DMS 273 treated with DMSO at 0.1 percent for 48 hours (cell line): ENCODE results near the gene KIF19.
"Not testable (repeated sequence)": the region's sequence is repeated elsewhere in the genome, so short reads cannot be mapped to it uniquely, and the experiment has no call there.

Source experiments
- DNase-seq: peaks from one replicate; lab custom pipeline; 2025; lab: John Stamatoyannopoulos, UW

The KIF19 gene

DNA sequence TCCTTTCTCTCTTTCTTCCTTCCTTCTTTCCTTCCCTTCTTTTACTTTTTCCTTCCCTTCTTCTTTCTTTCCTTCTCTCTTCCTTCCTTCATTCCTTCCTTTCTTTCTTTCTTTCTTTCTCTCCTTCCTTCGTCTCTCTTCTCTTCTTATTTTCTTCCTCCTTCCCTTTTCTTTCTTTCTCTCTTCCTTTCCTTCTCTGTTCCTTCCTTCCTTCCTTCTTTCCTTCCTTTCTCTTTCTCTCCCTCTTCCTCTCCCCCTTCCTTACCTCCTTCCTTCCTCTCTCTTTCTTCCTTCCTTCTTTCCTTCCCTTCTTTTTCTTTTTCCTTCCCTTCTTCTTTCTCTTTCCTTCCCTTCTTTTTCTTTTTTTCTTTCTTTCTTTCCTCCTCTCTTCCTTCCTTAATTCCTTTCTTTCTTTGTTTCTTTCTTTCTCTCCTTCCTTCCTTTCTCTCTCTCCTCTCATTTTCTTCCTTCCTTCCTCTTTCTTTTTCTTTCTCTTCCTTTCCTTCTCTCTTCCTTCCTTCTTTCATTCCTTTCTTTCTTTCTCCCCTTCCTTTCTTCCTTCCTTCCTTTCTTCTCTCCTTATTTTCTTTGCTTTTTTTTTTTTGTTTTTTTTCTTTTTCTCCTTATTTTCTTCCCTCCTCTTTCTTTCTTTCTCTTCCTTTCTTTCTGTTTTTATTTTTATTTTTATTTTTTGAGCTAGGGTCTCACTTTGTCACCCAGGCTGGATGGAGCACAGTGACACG lies 64.1 kb downstream of the KIF19 start:
- DNase-seq, result no peak

- no peak for DNase-seq
Measured at GRCh38 chr17:74390680-74391653, 64.9 kb downstream of the KIF19 start.

DNA sequence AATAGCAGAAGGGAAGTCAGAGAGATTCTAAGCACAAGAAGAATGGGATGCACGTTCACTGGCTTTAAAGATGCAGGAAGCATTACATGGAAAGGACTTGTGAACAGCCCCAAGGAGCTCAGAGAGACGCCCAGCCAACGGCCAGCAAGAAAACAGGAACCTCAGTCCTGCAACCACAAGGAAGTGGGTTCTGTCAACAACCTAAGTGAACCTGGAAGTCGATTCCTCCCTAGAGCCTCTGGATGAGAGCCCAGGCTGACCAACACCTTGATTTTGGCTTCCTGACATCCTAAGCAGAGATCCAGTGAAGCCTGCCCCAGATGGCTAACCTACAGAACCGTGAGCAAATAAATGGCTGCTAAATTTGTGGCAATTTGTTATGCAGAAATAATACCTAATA lies 65.7 kb downstream of the KIF19 start:
- DNase-seq, result no peak

DNA sequence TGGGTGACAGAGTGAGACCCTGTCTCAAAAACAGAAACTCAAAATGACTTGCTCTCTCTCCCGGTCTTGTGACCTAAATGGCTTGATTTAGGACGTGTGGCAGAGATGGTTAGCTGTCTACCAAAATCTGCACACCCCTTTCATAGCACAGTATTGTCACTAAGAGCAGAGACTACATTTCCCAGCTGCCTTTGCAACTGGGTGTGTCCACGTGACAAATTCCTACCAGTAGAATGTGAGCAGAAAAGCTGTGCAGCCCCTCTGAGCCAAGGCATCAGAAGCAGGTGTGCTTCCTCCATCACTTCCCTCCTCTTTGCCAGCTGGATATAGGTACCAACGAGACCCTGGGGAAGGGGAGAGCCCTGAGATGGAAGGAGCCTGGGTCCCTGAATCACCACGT lies 66.8 kb downstream of the KIF19 start:
- DNase-seq, result no peak

GRCh38 chr17:74393346-74393942 lies 67.4 kb downstream of the KIF19 start:
- DNase-seq, result no peak

GRCh38 chr17:74394275-74394950 lies 68.4 kb downstream of the KIF19 start:
- DNase-seq, result no peak

DNA sequence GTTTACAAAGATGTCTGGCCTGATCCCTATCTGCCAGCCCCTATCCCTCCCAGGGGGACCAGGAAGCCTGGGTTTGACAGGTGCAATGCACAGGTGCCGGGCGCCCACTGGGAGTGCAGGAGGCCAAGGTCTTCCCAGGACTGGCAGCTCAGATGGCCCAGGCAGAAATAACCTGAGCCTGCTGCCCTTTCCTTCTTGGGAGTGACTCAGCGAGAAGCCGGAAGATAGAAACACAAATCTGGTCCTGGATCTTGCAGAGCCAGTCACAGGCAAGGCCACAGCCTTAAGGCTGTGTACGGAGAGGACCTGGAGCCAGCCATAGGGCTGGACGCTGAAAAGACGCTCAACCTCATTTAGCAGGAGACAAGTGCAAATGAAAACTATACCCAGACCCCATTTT lies 69.0 kb downstream of the KIF19 start:
- DNase-seq, result no peak

- DNase-seq, result no peak
Measured at GRCh38 chr17:74396567-74396966, 70.5 kb downstream of the KIF19 start.

DNA sequence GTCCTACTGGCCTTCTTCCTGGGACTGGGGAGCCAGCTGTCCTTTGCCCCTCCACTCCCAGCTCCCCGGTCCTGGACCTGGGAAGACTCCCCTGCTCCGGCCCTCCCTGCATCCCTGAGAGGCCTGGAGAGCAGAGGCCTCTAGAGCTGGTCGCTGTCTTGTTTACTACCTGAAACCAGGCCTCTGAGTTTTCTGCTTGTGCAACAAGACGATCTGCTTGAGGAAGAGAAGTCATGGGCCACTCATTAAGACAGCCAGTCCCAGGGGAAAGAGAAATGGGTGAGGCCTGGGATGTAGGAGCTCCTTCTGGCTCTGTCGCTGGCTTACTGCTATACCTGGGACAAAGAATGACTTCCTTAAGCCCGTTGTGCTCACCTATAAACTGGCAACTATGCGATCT lies 76.0 kb downstream of the KIF19 start:
- no peak for DNase-seq

- no peak for DNase-seq
Measured at GRCh38 chr17:74403512-74404137, 77.6 kb downstream of the KIF19 start.

GRCh38 chr17:74404218-74404617 lies 78.2 kb downstream of the KIF19 start:
- DNase-seq, result no peak

- DNase-seq, result peak; percentile 17
Measured at GRCh38 chr17:74404789-74405188, 78.8 kb downstream of the KIF19 start.

DNA sequence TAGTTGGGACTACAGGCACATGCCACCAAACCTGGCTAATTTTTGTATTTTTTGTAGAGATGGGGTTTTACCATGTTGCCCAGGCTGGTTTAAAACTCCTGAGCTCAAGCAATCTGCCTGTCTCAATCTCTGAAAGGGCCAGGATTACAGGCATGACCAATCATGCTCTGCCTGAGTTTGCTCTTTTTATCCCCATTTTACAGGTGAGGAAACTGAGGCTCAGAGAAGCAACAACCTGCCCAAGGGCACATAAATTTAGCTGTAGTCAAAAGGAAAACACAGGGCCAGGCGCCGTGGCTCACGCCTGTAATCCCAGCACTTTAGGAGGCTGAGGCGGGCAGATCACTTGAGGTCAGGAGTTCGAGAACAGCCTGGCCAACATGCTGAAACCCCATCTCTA lies 79.3 kb downstream of the KIF19 start:
- DNase-seq, result not testable (repeated sequence)
